GM10248 (cell line): ENCODE results near the gene BCORL1.

Experiments
- CTCF ChIA-PET: fragments of 300-600 bp; sonication (Branson Sonifier 250); formaldehyde crosslinking; extraction: SDS; loops from one replicate; lab custom pipeline; 2021; ENCODE audit warnings: antibody characterized with exemption; lab: Yijun Ruan, JAX
- POLR2A ChIA-PET: fragments of 350-650 bp; sonication (Branson Sonifier 250); formaldehyde crosslinking; extraction: SDS; loops from one replicate; lab custom pipeline; 2020; ENCODE audit warnings: antibody characterized with exemption; lab: Yijun Ruan, JAX
- DNase-seq: peaks from one replicate; pipeline ENCODE4 v3.0.0; 2012; ENCODE audit errors: extremely low spot score
- CTCF ChIP-seq: IDR thresholded peaks from 2 replicates; pipeline ENCODE4 v1.5.1; 2012; ENCODE audit warnings: mild to moderate bottlenecking, low read depth; ENCODE audit errors: extremely low read depth, missing control alignments, control extremely low read depth

BCORL1 gene

DNA sequence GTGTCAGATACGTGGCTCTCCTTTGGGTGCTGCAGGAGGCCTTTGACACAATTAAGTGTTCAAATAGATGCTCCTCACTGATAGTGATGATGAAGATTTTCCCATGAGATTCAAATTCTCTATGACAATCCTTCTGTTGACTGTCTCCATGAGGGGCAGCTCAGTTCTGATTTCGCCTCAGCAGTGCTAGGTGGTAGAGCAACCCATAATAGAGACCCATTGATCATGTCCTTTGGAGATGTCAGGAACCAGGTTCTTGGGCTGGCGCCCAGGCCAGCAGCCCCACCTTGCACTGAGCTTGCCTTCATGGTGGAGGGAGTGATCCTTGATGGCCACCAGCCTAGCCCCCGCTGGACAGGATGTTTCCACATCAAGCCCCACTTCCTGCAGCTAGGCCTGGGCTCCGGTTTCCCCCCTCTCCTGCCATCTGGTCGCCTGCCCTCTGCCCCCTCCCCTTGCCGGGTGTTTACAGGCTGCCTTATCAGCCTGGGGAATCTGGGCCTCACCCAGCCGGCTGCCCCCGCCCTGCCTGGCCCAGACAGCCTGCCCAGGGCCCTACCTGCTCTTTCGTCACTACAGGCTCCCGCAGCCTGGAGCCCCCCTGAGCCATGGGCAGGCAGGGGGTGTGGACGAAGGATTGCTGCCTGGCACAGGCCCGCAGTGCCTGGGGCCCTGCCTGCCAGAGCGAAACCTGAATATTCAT is 115.2 kb downstream of the BCORL1 start:
- ChIA-PET CTCF (interaction anchor here (0.7 to 1.4 kb wide), 3 partner anchors 9 to 37 kb away, joined by 3 to 5 read pairs (median 4); no protein-coding TSS in a partner anchor), POLR2A (no interaction called here)

GRCh38 chrX:130098210-130098552 is 115.7 kb downstream of the BCORL1 start:
- TF ChIP-seq CTCF = no peak
- no peak for DNase-seq
- ChIA-PET POLR2A (no interaction called here), CTCF (interaction anchor here (0.7 to 1.4 kb wide), 3 partner anchors 9 to 37 kb away, joined by 3 to 5 read pairs (median 4); no protein-coding TSS in a partner anchor)

More for the DNA sequence above, 115.2 kb downstream of the BCORL1 start:
- DNase-seq = no peak
- no peak for TF ChIP-seq CTCF

DNA sequence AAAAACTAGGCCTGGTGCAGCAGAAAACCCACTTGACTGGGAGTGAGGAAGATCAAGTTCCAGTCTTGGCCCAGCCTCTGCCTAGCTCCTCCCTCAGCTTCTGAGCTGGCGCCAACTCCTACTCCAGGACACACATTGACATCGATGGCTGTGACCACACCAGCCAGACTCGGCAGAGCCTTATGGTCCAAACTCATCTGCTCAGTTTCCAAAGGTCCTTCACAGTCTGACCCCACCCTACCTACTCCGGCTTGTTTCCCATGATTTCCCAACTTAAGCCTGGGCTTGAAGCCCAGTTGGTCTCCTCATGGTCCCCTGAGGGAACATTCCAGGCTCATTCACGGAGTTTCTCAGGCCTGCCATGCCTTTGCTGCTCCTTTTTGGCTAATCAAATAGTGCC is 117.7 kb downstream of the BCORL1 start:
- no peak for DNase-seq
- TF ChIP-seq CTCF = no peak
- CTCF ChIA-PET = no interaction called here
- POLR2A ChIA-PET = interaction anchor here (0.6 kb wide), 1 partner anchor 107 kb away, joined by 3 read pairs; no protein-coding TSS in a partner anchor

- ChIA-PET CTCF (interaction anchor here (0.9 to 1.9 kb wide), 2 partner anchors 18 to 178 kb away, joined by 3 to 5 read pairs; no protein-coding TSS in a partner anchor), POLR2A (no interaction called here)
- no peak for DNase-seq
- no peak for TF ChIP-seq CTCF
These were observed 121.2 kb downstream of the BCORL1 start for GRCh38 chrX:130103605-130104004.

DNA sequence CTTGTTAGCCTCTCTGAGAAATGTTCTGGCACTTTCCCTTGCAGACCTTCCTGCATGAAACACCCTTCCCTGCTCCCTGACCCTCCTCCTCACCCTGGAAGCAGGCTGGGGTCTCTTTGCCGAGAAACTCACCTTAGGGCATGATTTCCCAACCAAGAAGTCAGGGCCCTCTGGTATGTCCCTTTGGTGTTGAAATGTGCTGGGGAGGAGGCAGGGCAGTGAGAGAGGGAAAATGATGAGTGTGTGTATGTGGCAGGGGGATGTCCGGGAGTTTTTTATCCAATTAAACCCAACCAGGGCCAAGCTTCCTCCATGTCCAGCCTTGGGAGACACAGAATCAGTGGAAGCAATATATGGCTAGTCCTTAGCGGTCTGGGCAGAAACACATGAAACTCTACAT is 122.8 kb downstream of the BCORL1 start:
- no peak for DNase-seq
- CTCF ChIA-PET = interaction anchor here (0.9 to 1.9 kb wide), 5 partner anchors 10 to 180 kb away, joined by 3 to 5 read pairs (median 4); no protein-coding TSS in a partner anchor
- POLR2A ChIA-PET = no interaction called here
- no peak for TF ChIP-seq CTCF

DNA sequence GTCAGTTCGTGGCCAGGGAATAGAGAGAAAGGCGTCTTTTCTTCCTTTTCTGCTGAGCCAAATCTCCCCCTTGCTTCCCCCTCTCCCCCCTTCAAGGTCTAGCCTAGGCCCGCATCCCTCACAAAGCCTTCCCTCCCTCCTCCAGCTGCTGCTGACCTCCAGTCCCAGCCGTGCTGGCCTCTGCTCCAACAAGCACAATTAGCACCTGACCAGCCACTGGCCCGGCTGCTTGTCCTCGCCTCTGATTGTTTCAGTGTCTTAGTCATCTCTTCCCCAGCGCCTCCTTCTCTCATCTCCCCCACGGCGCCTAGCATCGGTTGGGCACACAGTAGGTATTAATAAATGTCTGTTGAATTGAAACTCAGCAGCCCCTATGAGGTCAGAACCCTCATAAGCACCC is 123.6 kb downstream of the BCORL1 start:
- CTCF ChIA-PET = interaction anchor here (1.1 to 1.6 kb wide), 3 partner anchors 11 to 24 kb away, joined by 3 to 4 read pairs (median 3); no protein-coding TSS in a partner anchor
- POLR2A ChIA-PET = no interaction called here
- no peak for DNase-seq
- no peak for TF ChIP-seq CTCF
